B cell (primary cell): Measurements from ENCODE around the gene CADM1. TPM values are rescaled to one million over a fixed set of nuclear protein-coding genes. Genes with fewer than 3 reads are reported as not detected.

Experiments
- ATAC-seq: fragments of 200-7000 bp; cut with Tn5 transposase; one replicate; pipeline ENCODE4 v1.10.0; 2021; ENCODE audit warnings: low read depth, mild to moderate bottlenecking, moderate number of reproducible peaks, moderate library complexity
- CTCF ChIA-PET: fragments of 350-600 bp; sonication (Branson Sonifier 250); formaldehyde crosslinking; loops from one replicate; lab custom pipeline; 2021; ENCODE audit warnings: antibody characterized with exemption, inconsistent platforms; lab: Charles Lee
- POLR2A ChIA-PET: fragments of 350-600 bp; sonication (Branson Sonifier 250); formaldehyde crosslinking; loops from one replicate; lab custom pipeline; 2021; ENCODE audit warnings: antibody characterized with exemption; lab: Charles Lee
- DNase-seq: peaks from one replicate; pipeline ENCODE4 v3.0.0; 2013
- H2AFZ ChIP-seq: 2 replicates; pipeline ENCODE4 v1.6.1; 2012; ENCODE audit warnings: mild to moderate bottlenecking, low read depth, low read length; ENCODE audit not compliant: insufficient read depth, poor library complexity, severe bottlenecking
- H3K27ac ChIP-seq, 2 donors: 1 replicate in 1 of 2; 2 replicates in 1 of 2; pipeline ENCODE4 v1.5.1; 2012 to 2013; ENCODE audit warnings: low read length in 2 of 2, mild to moderate bottlenecking in 2 of 2, moderate library complexity in 1 of 2
- H3K27me3 ChIP-seq, 4 experiments: fragments of 200-600 bp in 1 of 4; sonication (generic) in 1 of 4; replicated peaks in 1 of 4; 1 replicate in 2 of 4; 2 replicates in 2 of 4; pipeline versions ENCODE4 v1.6.1 to v1.7.0; 2013 to 2016; ENCODE audit warnings: low read length in 3 of 4, mild to moderate bottlenecking in 2 of 4, mixed read lengths in 1 of 4, moderate library complexity in 1 of 4; ENCODE audit not compliant: insufficient read depth in 4 of 4, control insufficient read depth in 3 of 4; ENCODE audit errors: control extremely low read depth in 1 of 4
- H3K36me3 ChIP-seq, 2 experiments: replicated peaks in 1 of 2; 1 replicate in 1 of 2; 2 replicates in 1 of 2; pipeline versions ENCODE4 v1.6.1 to v1.7.1; 2013; ENCODE audit warnings: low read length in 1 of 2; ENCODE audit not compliant: insufficient read depth in 2 of 2, control insufficient read depth in 1 of 2; ENCODE audit errors: control extremely low read depth in 1 of 2, extremely low read depth in 1 of 2
- H3K4me1 ChIP-seq, 2 donors: fragments of 200-600 bp in 1 of 2; sonication (generic) in 1 of 2; 1 replicate in 1 of 2; 2 replicates in 1 of 2; pipeline versions ENCODE4 v1.5.1 to v1.6.1; 2013 to 2017; ENCODE audit warnings: low read length in 2 of 2; ENCODE audit not compliant: control insufficient read depth in 2 of 2, insufficient read depth in 2 of 2
- H3K4me2 ChIP-seq: replicated peaks from 2 replicates; pipeline ENCODE3; 2012; ENCODE audit warnings: mild to moderate bottlenecking, low read depth, low read length; ENCODE audit not compliant: poor library complexity, severe bottlenecking
- H3K4me3 ChIP-seq, 5 experiments: fragments of 200-600 bp in 1 of 5; sonication (generic) in 1 of 5; 1 replicate in 3 of 5; 2 replicates in 2 of 5; pipeline versions ENCODE4 v1.5.1 to v1.7.0; 2011 to 2016; ENCODE audit warnings: low read length in 4 of 5, mild to moderate bottlenecking in 4 of 5, low read depth in 2 of 5, control low read depth in 1 of 5, moderate library complexity in 1 of 5; ENCODE audit not compliant: insufficient read depth in 1 of 5; ENCODE audit errors: control extremely low read depth in 1 of 5, extremely low read depth in 1 of 5
- H3K79me2 ChIP-seq: fragments of 200-600 bp; sonication (generic); one replicate; pipeline ENCODE4 v1.6.0; 2016; ENCODE audit warnings: low read length; ENCODE audit not compliant: control insufficient read depth, insufficient read depth
- H3K9ac ChIP-seq: fragments of 200-600 bp; sonication (generic); 2 replicates; pipeline ENCODE4 v1.6.1; 2017; ENCODE audit warnings: mild to moderate bottlenecking, low read length, moderate library complexity
- H3K9me3 ChIP-seq, 3 donors: one replicate each; pipeline versions ENCODE4 v1.6.1 to v1.7.1; 2013; ENCODE audit warnings: low read length in 2 of 3; ENCODE audit not compliant: control insufficient read depth in 2 of 3, insufficient read depth in 1 of 3; ENCODE audit errors: control extremely low read depth in 1 of 3
- H4K20me1 ChIP-seq: 2 replicates; pipeline ENCODE4 v1.6.0; 2012; ENCODE audit warnings: mild to moderate bottlenecking, low read length; ENCODE audit not compliant: insufficient read depth, control insufficient read depth, poor library complexity, severe bottlenecking
- H3K27ac Mint-ChIP-seq: one replicate; pipeline ENCODE4 v1.8.0; 2021; ENCODE audit warnings: mixed read lengths
- H3K27me3 Mint-ChIP-seq: one replicate; pipeline ENCODE4 v1.8.0; 2021; ENCODE audit warnings: mixed read lengths
- H3K4me1 Mint-ChIP-seq: one replicate; pipeline ENCODE4 v1.8.0; 2021; ENCODE audit warnings: mixed read lengths
- H3K4me3 Mint-ChIP-seq: one replicate; pipeline ENCODE4 v1.8.0; 2021; ENCODE audit warnings: mixed read lengths
- H3K9me3 Mint-ChIP-seq: one replicate; pipeline ENCODE4 v1.8.0; 2022; ENCODE audit warnings: mixed read lengths; ENCODE audit not compliant: insufficient read depth
- EZH2 ChIP-seq: IDR thresholded peaks from 2 replicates; pipeline ENCODE4 v1.6.1; 2012; ENCODE audit warnings: borderline replicate concordance, low read depth, mild to moderate bottlenecking, moderate library complexity, low read length; ENCODE audit not compliant: insufficient read depth, poor library complexity, severe bottlenecking
- whole genome bisulfite sequencing: methylation state at CpG from one replicate; pipeline ENCODE4 v1.1.5; 2013; ENCODE audit warnings: missing lambda C conversion rate; ENCODE audit not compliant: insufficient coverage; 5-methylcytosine and 5-hydroxymethylcytosine counted together
- intact Hi-C: fragments of 100-400 bp; cut with micrococcal nuclease; formaldehyde crosslinking; loops from one replicate; pipeline ENCODE4 v1.10.0; 2022
- polyA plus RNA-seq: library from polyadenylated mRNA; depleted of rRNA; stranded (reverse); fragments of >200 nt; gene quantifications from 2 replicates; pipeline ENCODE4 v1.2.3, GENCODE V29; 2012
- total RNA-seq, 2 donors: library from RNA; stranded (reverse); fragments of 120-200 nt in 1 of 2; gene quantifications; 1 replicate in 1 of 2; 2 replicates in 1 of 2; pipeline versions ENCODE4 v1.2.3 to v1.2.4, GENCODE V29; 2013 to 2022
- TF ChIP-seq, protein P1 (sequence below): fragments of 200-600 bp; IDR thresholded peaks from one replicate; pipeline ENCODE4 v1.8.0; 2022; ENCODE audit warnings: antibody characterized with exemption, mild to moderate bottlenecking

Gene CADM1
- total and polyA plus RNA-seq, 2 donors (not counting 1 experiment from before 2014, with no cell fraction given): 0.43 to 0.49 TPM

DNA sequence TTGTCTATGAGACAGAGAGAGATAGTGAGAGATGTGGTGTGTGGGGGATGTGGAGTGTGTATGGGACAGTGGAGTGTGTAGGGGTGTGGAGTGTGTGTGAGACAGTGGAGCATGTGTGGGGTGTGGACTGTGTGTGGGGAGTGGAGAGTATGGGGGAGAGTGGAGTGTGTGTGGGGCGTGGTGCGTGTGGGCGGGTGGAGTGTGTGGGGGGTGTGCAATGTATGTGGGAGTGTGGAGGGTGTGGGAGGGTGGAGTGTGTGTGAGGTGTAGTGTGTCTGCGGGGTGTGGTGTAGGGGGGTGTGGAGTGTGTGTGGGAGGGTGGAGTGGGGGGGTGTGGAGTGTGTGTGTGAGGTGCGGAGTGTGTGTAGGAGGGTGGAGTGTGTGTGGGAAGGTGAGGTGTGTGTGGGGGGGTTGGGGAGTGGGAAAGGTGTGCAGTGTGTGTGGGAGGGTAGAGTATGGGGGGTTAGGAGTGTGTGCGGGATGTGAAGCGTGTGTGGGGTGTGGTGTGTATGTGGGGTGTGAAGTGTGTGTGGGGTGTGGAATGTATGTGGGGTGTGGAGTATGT lies 356.9 kb downstream of the CADM1 start:
- Histone ChIP-seq H4K20me1 (no peaks in the 10 kb centered on the region), H3K27ac (no peak overlapping the region), H2AFZ (no peak overlapping the region), H3K4me3 (no peak overlapping the region), H3K79me2 (no peaks in the 10 kb centered on the region), H3K9me3 (no peaks in the 10 kb centered on the region), H3K27me3 (peaks cover 0 to 3% (median 0%) of the 10 kb centered on the region in 4 experiments), H3K36me3 (no peaks in the 10 kb centered on the region), H3K4me2 (no peak overlapping the region), H3K9ac (no peak overlapping the region), H3K4me1 (no peaks in the 10 kb centered on the region)
- H3K9me3 Mint-ChIP-seq: peaks cover 3% of the 10 kb centered on the region
- DNase-seq: no peak
- ChIA-PET CTCF (no interaction called here), POLR2A (no interaction called here)
- 94% methylated on average over 7 of the region's 7 CpGs for WGBS
- ATAC-seq: no peak
- no peaks in the 10 kb centered on the region for H3K4me1 Mint-ChIP-seq
- no peaks in the 10 kb centered on the region for H3K27me3 Mint-ChIP-seq
- intact Hi-C loops: no loop called here
- no peak overlapping the region for H3K4me3 Mint-ChIP-seq
- H3K27ac Mint-ChIP-seq: no peak overlapping the region
- TF ChIP-seq EZH2: no peak
- TF ChIP-seq, protein P1, sequence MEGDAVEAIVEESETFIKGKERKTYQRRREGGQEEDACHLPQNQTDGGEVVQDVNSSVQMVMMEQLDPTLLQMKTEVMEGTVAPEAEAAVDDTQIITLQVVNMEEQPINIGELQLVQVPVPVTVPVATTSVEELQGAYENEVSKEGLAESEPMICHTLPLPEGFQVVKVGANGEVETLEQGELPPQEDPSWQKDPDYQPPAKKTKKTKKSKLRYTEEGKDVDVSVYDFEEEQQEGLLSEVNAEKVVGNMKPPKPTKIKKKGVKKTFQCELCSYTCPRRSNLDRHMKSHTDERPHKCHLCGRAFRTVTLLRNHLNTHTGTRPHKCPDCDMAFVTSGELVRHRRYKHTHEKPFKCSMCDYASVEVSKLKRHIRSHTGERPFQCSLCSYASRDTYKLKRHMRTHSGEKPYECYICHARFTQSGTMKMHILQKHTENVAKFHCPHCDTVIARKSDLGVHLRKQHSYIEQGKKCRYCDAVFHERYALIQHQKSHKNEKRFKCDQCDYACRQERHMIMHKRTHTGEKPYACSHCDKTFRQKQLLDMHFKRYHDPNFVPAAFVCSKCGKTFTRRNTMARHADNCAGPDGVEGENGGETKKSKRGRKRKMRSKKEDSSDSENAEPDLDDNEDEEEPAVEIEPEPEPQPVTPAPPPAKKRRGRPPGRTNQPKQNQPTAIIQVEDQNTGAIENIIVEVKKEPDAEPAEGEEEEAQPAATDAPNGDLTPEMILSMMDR: no peak

DNA sequence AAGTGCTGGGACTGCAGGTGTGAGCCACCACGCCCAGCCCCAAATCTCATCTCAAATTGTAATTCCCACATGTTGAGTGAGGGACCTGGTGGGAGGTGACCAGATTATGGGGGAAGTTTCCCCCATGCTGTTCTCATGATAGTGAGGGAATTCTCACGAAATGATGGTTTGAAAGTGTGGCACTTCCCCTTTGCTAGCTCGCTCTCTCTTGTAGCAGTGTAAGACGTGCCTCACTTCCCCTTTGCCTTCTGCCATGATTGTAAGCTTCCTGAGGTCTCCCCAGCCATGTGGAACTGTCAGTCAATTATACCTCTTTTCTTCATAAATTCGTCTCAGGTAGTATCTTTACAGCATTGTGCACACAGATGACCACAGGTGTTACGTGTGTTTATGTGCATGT lies 357.8 kb downstream of the CADM1 start:
- no peak overlapping the region for H3K4me2 ChIP-seq
- DNase-seq: no peak
- no peaks in the 10 kb centered on the region for H3K79me2 ChIP-seq
- ATAC-seq: no peak
- H3K9me3 ChIP-seq: no peaks in the 10 kb centered on the region
- H4K20me1 ChIP-seq: no peaks in the 10 kb centered on the region
- TF ChIP-seq, protein P1: no peak
- TF ChIP-seq EZH2: no peak
- no peaks in the 10 kb centered on the region for H3K4me1 Mint-ChIP-seq
- no peak overlapping the region for H3K4me3 ChIP-seq
- no peaks in the 10 kb centered on the region for H3K36me3 ChIP-seq
- H3K27ac Mint-ChIP-seq: no peak overlapping the region
- peaks cover 0 to 3% (median 0%) of the 10 kb centered on the region in 4 experiments for H3K27me3 ChIP-seq
- H3K27ac ChIP-seq: no peak overlapping the region
- 54% methylated on average over 3 of the region's 6 CpGs for WGBS
- H3K9me3 Mint-ChIP-seq: peaks cover 3% of the 10 kb centered on the region
- no peak overlapping the region for H3K4me3 Mint-ChIP-seq
- H3K9ac ChIP-seq: no peak overlapping the region
- no peaks in the 10 kb centered on the region for H3K4me1 ChIP-seq
- ChIA-PET CTCF (no interaction called here), POLR2A (no interaction called here)
- no peaks in the 10 kb centered on the region for H3K27me3 Mint-ChIP-seq
- no peak overlapping the region for H2AFZ ChIP-seq
- intact Hi-C loops: no loop called here
